Fibroblast of skin of left quadriceps (primary cell): ENCODE measurements around the gene ADNP.
"Not testable (repeated sequence)": the region's sequence is repeated elsewhere in the genome, so short reads cannot be mapped to it uniquely, and the experiment has no call there.

Source experiments
- DNase-seq, 2 experiments: peaks; one replicate each; pipeline ENCODE4 v3.0.0-alpha.2; 2013; ENCODE audit warnings: low read depth in 2 of 2

ADNP gene

DNA sequence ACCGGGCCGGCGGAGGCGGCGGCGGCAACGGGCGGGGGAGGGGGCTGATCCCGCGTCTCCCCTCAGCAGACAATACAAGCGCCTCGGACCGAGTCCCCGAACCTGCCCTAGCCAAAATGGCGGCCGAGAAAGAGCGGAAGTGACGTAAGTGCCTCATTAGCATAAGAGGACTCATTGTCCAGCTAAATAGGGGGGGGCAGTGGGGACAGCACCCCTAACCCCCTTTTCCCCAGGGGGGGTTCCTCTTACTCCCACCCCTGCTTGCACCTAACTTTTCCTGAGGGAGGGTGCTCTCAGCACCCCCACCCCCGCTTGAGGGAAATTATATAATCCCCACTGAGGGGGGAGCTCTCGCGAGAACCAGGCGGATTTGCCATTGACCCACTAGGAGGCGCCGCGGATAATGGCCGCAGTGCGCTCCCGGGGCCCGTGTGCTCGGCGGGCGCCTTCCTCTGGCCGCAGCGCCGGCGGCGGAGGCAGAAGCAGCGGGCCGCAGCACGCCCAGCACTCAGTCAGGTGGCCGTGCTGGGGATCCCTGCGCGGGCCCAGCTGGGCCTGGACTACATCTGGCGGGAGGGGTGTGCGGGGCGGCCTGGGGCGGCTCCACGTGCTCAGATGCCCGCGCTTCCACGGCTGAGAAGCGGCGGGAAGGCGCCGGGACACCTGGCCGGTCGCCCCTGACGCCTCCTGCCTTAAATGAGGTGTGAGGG lies at the start of gene ADNP:
ADNP (minus strand) TSS at position 132 of the 710 bp plus-strand sequence. CDS start 27,441 bp downstream, outside the sequence.
- DNase-seq = peak; percentile 84 to 87

DNA sequence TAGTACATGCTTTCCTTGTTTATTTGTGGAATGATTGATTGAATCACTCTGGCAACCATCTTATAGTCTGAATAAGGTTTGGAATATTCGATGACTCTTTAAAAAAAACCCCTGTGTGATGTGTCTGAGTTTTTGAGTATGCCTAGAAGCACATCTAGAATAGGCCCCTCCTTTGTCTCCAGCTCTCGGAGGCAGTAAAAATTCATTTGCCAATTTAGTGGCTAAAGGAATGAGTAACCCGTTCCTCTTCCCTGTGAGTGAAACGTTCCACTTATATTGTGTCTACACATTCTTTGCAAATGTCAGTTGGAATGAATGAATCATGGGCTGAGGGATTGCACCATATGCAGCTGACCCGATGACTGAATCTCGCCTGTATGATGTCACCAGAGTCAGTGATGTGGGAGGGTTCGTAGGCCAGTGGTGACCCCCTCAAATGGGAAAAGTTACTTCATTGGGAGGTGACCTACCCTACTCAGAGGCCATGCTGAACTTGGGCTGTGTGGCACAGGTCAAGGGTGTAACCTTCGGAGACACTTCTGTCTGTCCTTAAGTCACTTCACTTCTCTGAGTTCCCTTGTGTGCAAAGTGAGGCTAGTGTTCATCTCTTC lies 48.9 kb upstream of the ADNP start:
- DNase-seq = peak; percentile 96

DNA sequence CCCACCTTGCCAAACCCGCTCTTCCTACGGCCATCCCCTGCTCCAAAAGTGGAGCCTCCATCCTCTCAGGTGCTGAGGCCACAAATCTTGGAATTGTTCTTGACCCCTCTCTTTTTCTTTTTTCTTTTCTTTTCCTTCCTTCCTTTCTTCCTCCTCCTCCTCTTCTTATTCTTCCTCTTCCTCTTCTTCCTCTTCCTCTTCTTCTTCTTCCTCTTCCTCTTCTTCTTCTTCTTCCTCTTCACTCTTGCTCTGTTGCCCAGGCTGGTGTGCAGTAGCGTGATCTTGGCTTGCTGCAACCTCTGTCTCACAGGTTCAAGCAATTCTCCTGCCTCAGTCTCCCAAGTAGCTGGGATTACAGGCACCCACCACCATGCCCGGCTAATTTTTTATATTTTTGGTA lies 47.3 kb upstream of the ADNP start:
- DNase-seq = not testable (repeated sequence)

DNA sequence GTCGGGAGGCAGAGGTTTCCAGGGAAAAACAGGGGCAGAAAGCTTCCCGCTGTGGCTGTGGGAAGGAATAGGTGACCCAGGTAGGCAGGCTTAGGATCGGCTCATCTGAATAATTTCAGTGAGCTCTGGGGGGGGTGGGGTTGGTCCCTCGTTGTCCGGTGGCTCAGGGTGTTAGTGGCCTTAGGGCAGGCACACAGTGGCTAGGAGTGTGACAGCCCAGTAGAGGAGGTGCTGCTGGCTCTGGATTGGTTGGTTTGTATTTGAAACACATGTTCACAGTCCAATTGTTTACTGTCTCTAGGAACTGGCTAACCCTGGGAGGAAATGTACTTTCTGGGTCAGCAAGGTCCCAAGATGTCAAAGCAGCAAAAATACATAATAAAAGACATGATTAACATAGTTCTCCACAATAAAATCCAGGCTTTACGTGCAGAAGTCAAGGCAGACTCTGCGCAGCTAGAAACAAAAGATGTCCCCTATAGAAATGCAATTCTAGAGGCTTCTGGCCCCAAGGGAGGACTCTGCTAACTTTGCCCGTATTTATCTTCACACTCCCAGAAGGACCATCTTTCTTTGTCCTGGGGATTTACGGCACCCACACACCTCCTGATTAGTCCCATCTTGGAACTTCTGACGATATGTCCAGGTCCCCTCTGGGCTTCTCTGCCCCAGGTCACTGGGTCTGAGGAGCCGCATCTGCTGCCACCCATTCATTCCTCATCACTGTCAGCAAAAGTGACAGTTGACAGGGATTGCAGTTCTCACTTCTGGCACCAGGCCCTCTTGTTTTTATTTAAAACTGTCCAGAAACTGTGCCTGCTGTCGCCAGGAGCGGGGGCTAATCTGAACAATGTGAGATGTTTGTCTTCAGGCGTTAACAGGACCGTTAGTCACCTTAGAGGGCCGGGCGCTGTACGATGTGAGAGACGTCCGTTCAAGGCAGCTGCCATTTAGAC lies 46.1 kb upstream of the ADNP start:
- DNase-seq = no peak

DNA sequence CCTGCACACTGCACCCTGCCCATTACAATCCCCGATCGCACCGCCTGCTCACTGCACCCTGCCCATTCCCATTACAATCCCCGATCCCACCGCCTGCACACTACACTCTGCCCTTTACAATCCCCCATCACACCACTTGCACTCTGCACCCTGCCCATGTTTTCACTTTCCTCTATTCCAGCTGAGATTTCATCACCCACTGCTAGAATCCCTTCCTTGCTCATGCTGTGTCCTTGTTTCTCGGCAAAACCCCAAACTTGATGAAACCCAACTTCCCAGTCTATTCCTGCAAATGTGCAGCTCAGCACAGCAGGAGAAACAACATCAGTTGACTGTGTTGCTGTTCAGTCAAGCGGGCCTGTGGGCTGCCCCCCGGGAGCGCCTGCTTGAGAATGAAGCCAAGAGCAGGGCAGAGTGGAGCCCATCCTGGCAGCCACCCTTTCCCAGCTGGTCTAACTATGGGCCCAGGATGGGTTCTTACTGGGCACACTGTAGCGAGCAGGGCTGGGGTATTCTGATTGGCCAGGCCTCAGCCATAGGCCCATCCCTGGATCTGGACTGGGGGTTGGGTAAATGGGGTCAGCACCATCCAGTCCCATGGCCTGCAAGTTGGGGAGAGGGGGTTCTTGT lies 44.6 kb upstream of the ADNP start:
- no peak for DNase-seq

DNA sequence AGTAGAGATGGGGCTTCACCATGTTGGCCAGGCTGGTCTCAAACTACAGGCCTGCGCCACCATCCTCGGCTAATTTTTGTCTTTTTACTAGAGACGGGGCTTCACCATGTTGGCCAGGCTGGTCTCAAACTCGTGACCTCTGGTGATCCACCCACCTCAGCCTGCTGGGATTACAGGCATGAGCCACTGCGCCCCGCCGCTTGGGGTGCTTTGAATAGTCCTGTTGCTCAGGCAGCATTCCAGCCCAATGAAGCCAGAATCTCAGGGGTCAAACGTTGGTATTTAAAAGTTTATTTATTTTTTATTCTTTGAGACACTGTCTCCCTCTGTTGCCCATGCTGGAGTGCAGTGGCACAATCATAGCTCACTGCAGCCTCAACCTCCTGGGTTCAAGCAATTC lies 38.7 kb upstream of the ADNP start:
- DNase-seq = no peak

DNA sequence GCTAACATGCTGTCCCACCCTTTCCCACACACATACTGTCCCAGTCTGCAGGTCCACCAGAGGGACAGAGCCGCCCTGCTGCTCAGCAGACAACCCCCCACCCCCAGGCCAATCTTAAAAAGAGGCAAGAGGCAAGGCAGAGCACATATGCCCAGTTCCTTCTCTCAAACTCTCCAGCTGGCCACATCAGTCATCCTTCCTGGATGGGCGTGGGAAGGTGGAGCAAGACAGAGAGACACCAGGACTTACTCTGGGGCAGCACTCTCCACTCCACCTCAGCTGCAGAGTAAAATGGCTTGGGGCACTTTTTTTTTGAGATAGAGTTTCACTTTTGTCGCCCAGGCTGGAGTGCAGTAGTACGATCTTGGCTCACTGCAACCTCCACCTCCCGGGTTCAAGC lies 38.2 kb upstream of the ADNP start:
- no peak for DNase-seq

DNA sequence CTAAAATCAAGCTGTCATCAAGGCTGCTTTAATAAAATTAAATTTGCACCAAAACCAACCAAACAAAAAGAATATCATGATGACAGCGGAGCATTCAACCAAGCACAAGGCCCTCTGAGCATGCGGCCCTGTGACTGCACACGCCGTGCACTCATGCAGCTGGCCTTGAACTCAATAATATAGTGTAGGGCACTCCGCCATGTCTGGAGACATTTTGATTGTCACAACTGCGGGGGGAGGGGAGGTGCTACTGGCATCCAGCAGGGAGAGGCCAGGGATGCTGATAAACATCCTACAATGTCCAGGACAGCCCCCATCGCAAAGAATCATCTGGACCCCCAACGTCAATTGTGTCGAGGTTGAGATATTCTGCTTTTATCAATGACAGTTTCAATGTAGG lies 37.1 kb upstream of the ADNP start:
- DNase-seq = no peak

DNA sequence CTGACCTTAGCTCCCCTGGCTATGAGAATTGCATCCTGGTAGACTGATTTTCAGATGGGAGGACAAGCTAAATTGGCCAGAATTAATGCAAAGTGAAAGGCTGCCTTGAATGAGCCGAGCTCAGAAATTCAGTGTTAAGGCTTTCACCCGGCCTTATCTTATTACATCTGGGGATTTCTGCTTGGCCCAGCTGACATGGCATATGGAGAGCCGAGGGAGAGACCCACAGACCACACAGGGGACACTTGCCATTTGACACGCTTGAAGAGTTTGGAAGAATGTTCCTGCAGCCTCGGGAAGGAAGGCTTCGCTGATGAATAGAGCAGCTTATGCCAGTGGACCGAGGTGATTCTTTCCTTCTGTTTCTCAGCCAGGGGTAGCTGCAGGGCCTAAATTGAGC lies 36.3 kb upstream of the ADNP start:
- DNase-seq = no peak

DNA sequence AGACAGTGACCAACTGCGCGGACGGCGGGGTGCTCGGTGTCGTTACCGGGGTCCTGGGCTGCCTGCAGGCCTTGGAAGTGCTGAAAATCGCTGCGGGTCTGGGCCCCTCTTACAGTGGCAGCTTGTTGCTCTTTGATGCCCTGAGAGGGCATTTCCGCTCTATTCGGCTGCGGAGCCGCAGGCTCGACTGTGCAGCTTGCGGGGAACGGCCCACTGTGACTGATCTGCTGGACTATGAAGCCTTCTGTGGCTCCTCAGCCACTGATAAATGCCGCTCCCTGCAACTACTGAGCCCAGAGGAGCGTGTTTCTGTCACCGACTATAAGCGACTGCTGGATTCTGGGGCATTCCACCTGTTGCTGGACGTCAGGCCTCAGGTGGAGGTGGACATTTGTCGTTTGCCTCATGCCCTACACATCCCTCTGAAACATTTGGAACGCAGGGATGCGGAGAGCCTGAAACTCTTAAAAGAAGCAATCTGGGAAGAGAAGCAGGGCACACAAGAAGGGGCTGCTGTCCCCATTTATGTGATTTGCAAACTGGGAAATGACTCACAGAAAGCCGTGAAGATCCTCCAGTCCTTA lies 28.4 kb upstream of the ADNP start:
- DNase-seq = no peak

DNA sequence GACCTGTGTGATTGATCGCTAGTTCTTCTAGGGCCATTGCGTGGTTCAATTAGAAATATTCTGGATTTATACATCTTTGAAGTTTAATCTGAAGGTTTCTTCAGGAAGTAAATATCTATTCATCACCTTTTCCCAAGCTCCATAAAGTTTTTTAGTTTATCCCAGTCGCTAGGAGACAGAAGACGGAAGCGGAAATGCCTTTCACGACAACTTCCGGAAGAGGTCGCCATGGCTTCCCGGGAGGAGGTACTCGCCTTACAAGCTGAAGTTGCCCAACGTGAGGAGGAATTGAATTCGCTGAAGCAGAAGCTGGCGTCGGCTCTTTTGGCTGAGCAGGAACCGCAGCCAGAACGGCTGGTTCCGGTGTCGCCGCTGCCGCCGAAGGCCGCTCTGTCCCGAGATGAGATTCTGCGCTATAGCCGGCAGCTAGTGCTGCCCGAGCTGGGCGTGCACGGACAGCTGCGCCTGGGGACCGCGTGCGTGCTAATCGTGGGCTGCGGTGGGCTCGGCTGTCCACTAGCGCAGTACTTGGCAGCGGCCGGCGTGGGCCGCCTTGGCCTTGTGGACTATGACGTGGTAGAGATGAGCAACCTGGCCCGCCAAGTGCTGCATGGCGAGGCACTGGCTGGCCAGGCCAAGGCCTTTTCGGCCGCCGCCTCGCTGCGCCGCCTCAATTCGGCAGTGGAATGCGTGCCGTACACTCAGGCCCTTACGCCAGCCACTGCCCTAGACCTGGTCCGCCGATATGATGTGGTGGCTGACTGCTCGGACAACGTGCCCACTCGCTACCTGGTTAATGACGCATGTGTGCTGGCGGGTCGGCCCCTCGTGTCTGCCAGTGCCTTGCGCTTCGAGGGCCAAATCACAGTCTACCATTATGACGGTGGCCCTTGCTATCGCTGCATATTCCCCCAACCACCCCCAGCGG lies 27.6 kb upstream of the ADNP start, which contains the start of gene MOCS3:
MOCS3 (plus strand) TSS at position 204 of the 928 bp plus-strand sequence; CDS start at position 229, 25 bp downstream.
- DNase-seq = peak; percentile 82 to 83

DNA sequence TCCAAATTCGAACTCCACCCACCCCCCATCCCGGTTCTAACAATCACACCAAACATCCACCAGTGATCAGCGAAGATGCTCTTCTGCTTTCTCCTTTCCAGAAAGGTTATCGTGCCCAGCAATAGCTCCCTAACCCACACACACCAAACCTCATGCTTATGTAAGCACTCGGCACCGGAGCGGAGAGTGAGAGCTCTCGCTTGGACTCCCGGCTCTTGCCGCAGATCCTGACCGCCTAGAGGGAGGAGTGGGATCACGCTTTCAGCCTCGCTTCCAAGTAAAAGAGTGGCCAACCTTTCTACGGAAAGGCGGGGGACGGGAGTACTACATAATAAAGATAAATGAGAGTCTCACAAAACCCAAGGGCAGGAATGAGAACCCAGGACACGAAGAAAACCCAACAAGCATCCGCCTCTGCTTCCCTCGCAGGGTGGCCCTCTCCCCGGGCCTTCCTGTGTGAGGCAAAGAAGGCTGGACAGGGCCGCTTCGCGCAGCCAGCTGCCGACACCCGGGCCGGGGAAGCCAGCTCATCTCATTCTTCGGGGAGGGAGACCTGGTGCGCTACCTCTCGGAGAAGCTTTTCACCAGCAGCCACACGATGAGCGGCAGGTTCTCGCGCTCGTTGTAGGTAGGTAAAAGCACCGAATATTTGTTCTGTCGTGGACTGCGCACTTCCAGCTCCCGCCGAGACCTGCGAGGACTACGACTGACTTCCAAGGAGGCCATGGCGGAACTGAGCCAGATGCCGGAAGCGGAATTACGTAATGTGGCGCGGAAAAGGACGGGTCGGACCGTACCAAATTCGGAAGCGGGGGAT lies 26.8 kb upstream of the ADNP start, which contains the start of gene DPM1:
DPM1 (minus strand) TSS at position 735 of the 817 bp plus-strand sequence; CDS start at position 726, 9 bp downstream.
- no peak for DNase-seq

DNA sequence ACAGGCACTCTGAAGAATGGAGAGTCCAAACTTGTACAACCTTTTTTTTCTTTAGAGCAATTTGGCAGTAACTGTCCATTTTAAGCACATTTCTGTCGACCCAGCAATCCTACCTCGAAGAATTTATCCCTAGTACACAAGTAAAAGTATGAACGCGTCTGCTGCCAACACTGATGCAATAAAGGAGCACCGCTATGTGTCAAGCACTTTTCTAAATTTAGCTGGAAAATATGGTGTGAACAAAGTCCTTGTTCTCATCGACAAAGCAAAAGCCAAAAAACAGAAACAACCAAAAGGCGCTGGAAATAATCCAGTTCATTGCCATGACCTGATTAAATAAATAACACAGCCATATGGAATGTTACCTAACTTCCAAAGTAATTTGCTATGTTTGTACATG lies 26.0 kb upstream of the ADNP start:
- DNase-seq = no peak

DNA sequence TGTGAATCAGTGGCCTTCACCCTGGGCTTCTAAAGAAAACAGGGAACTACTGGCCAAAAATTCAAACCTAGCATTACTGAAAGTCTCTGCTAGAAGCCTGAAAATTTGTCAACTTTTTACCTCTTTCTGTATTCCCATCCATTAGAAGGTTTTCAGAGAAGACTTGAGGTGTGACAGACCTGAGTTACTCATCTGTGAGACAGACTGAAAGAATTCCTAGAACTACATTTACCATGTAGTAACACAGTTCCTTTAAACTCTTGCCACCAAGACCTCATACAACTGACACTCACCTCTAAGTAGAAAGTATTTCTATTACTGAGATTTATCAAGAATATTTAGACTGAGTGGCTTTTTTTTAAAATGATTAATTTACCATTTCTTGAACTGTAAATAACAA lies 22.6 kb upstream of the ADNP start:
- no peak for DNase-seq

DNA sequence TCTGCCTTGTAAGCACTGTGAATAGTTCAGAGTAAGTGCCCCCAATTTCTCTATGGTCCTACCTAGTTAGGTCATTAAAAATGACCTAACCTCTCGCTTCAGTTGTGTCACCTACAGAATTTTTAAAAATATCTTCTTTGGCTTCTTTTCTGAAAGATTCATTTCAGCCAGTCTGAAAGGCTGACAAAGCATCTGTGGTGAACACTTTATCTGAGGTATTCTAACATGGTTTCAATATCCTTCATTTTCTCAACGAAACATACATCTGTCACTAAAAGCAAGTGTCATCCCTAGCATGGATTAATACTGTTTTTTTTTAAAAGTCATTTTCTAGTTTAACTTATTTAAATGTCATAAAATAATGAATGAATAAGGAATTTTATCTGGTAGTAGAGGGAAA lies 22.0 kb upstream of the ADNP start:
- DNase-seq = no peak

DNA sequence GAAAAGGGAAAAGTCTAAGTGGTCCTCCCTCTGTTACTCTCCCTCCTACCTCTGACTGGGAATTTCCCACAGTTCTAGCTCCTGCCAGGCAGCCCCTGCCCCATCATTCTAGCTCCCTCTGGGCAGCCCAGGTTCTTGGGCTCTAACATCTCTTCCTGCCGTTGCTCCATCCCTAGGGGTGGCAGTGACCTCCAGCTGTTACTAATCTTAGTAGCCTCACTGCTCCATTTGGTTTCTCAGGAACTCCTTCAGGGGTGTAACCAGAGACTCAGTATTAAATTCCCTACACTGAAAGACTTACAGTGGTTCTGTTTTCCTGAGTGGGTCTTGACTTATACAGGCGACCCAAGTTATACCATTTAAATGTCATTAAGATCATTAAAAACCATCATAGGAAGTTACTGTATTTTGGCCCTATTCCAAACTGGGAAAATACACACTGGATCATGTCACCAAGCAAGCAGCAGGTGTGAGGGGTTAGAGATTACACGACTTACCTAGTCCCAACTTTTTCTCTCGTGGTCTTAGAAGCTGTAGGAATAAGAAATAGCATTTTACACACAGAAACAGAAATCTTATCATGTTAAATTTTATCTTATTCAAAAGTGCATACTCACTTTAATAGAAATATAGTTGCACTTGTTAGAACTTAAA lies 17.0 kb upstream of the ADNP start:
- no peak for DNase-seq

DNA sequence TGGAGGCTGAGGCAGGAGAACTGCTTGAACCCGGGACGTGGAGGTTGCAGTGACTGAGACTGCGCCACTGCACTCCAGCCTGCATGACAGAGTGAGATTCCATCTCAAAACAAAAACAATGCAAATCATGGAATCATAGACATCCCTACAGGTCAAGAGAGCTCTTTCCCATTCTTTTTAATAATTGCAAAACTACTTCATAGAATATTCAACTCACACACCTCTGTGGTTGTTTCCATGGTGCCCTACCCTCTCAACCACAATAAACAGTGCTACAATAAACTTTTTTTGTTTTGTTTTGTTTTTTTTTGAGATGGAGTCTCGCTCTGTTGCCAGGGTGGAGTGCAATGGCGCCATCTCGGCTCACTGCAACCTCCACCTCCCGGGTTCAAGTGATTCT lies 11.8 kb upstream of the ADNP start:
- DNase-seq = no peak

DNA sequence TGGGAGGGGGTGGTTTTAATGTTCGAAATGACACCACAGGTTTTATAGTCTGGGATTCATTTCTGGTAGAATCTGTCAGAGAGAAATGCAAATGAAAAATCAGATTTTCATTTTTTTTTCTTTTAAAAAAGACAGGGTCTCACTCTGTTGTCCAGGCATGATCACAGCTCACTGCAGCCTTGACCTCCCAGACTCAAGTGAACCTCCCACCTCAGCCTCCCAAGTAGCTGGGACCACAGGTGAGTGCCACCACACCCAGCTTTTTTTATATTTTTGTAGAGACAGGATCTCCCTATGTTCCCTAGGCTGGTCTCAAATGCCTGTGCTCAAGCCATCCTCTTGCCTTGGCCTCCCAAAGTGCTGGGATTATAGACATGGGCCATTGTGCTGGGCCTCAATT lies 2.4 kb upstream of the ADNP start:
- DNase-seq = no peak
